Measurements from ENCODE around the gene POLR2A.

DNA sequence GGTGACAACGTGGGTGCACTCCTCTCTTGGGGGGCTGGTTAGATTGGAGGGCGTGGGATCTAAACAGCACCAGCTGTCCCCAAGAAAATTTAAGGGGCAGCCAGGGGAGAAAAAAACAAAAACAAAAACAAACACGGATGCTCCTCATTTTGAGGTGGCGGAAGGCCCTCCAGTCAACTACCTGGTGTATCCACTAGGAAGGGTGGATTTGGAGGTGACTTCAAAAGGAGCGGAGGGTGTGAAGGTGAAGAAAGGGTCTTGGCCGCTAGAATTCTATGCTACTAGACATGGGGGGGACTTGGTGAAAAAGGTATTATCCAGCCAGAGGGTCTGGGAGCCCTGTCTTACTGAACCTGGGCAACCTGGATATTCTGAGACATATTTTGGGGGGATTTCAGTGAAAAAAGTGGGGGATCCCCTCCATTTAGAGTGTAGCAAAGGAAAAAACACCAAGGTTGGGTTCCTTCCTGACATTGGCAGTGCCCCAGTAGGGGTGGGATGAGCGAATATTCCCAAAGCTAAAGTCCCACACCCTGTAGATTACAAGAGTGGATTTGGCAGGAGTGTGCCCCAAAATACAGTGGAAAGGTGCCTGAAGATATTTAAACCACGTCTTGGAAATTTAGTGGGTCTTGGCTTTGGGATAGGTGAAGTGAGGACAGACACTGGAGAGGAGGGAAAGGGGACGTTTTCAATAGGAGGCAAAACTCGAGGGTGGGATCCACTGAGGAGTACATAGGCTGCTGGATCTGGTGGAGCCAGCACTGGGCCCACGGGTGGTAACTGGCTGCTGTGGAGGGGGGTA is 45.3 kb upstream of the POLR2A start:
- TF ChIP-seq BMI1 (IDR thresholded peaks at IDR 0.05; ENCODE audit: borderline replicate concordance) (no peak), CTCF (IDR thresholded peaks at IDR 0.05 in 2 of 3, conservative IDR thresholded peaks at IDR 0.05 in 1 of 3; ENCODE audit: control insufficient read depth in 2 of 3, extremely low read depth in 1 of 3, insufficient read depth in 1 of 3, low read depth in 3 of 3, low read length in 3 of 3) (no peak), JUND (IDR thresholded peaks at IDR 0.05; ENCODE audit: low read depth, low read length) (no peak), RCOR1 (conservative IDR thresholded peaks at IDR 0.05; ENCODE audit: low read depth, low read length) (no peak)
- TF ChIP-seq, protein P1, sequence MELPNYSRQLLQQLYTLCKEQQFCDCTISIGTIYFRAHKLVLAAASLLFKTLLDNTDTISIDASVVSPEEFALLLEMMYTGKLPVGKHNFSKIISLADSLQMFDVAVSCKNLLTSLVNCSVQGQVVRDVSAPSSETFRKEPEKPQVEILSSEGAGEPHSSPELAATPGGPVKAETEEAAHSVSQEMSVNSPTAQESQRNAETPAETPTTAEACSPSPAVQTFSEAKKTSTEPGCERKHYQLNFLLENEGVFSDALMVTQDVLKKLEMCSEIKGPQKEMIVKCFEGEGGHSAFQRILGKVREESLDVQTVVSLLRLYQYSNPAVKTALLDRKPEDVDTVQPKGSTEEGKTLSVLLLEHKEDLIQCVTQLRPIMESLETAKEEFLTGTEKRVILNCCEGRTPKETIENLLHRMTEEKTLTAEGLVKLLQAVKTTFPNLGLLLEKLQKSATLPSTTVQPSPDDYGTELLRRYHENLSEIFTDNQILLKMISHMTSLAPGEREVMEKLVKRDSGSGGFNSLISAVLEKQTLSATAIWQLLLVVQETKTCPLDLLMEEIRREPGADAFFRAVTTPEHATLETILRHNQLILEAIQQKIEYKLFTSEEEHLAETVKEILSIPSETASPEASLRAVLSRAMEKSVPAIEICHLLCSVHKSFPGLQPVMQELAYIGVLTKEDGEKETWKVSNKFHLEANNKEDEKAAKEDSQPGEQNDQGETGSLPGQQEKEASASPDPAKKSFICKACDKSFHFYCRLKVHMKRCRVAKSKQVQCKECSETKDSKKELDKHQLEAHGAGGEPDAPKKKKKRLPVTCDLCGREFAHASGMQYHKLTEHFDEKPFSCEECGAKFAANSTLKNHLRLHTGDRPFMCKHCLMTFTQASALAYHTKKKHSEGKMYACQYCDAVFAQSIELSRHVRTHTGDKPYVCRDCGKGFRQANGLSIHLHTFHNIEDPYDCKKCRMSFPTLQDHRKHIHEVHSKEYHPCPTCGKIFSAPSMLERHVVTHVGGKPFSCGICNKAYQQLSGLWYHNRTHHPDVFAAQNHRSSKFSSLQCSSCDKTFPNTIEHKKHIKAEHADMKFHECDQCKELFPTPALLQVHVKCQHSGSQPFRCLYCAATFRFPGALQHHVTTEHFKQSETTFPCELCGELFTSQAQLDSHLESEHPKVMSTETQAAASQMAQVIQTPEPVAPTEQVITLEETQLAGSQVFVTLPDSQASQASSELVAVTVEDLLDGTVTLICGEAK (IDR thresholded peaks at IDR 0.05; ENCODE audit: borderline replicate concordance), result no peak

Data from GM12878 (cell line).